OCI-LY1 (cell line): ENCODE measurements around the gene ATXN3L.

ENCODE experiments used
- EZH2 ChIP-seq: fragments of 200-600 bp; sonication (generic), shearing (Covaris generic); IDR thresholded peaks from 2 replicates; pipeline ENCODE4 v1.8.0; 2017; ENCODE audit warnings: borderline replicate concordance, mixed run types, mild to moderate bottlenecking, antibody characterized with exemption, low read length, moderate library complexity, mixed read lengths
- TF ChIP-seq, protein P1 (sequence below): fragments of 200-600 bp; sonication (generic), shearing (Covaris generic); IDR thresholded peaks from 2 replicates; pipeline ENCODE4 v1.5.1; 2017; ENCODE audit warnings: mild to moderate bottlenecking, antibody characterized with exemption, low read length, moderate library complexity, mixed read lengths

DNA sequence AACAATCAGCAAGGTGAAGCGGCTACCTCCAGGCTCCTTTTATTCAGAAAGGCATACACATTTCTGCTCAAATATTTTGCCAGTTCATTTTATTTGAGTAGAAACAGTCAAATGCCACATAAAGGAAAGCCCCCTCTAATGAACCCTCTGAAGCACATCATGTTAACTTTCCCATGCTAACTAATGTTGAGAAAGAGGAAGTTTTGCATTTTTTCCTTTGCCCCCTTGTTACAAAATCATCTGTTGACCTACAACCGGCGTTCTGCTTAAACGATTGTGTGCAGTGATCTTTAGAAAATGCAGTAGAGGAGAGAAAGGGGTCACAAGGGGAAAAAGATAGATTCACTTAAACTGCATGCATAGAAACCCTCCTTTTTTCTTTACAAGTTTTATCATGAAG lies 25.2 kb upstream of the ATXN3L start:
- TF ChIP-seq, protein P1, sequence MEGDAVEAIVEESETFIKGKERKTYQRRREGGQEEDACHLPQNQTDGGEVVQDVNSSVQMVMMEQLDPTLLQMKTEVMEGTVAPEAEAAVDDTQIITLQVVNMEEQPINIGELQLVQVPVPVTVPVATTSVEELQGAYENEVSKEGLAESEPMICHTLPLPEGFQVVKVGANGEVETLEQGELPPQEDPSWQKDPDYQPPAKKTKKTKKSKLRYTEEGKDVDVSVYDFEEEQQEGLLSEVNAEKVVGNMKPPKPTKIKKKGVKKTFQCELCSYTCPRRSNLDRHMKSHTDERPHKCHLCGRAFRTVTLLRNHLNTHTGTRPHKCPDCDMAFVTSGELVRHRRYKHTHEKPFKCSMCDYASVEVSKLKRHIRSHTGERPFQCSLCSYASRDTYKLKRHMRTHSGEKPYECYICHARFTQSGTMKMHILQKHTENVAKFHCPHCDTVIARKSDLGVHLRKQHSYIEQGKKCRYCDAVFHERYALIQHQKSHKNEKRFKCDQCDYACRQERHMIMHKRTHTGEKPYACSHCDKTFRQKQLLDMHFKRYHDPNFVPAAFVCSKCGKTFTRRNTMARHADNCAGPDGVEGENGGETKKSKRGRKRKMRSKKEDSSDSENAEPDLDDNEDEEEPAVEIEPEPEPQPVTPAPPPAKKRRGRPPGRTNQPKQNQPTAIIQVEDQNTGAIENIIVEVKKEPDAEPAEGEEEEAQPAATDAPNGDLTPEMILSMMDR, result no peak
- no peak for TF ChIP-seq EZH2
